ENCODE results near the gene PHF1.
"Not testable (repeated sequence)": the region's sequence is repeated elsewhere in the genome, so short reads cannot be mapped to it uniquely, and the experiment has no call there.

Gene PHF1

GRCh38 chr6:33410711-33411631, at the start of gene PHF1:
PHF1 (plus strand) TSS chr6:33411014; CDS start chr6:33412264, 1,250 bp downstream.
- no peak for DNase-seq (ENCODE audit: low spot score)

DNA sequence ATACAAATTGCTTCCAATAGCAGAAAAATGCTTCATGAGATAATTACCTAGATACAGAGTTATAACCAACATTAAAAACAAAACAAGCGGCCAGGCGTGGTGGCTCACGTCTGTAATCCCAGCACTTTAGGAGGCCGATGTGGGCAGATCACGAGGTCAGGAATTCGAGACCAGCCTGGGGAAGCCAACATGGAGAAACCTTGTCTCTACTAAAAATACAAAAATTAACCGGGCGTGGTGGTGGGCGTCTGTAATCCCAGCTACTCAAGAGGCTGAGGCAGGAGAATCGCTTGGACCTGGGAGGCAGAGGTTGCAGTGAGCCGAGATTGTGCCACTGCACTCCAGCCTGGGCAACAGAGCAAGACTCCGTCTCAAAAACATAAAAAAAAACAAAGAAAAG, 47.3 kb upstream of the PHF1 start:
- DNase-seq (ENCODE audit: low spot score): not testable (repeated sequence)

- DNase-seq (ENCODE audit: low spot score): not testable (repeated sequence)
These were observed 46.2 kb upstream of the PHF1 start for GRCh38 chr6:33364475-33365205.

- not testable (repeated sequence) for DNase-seq (ENCODE audit: low spot score)
These were observed 45.4 kb upstream of the PHF1 start for GRCh38 chr6:33365206-33365971.

- DNase-seq (ENCODE audit: low spot score): no peak
These were observed 43.7 kb upstream of the PHF1 start for GRCh38 chr6:33367009-33367714.

- not testable (repeated sequence) for DNase-seq (ENCODE audit: low spot score)
These were observed 43.1 kb upstream of the PHF1 start for GRCh38 chr6:33367715-33368025.

GRCh38 chr6:33371901-33372300, 38.9 kb upstream of the PHF1 start:
- DNase-seq (ENCODE audit: low spot score): not testable (repeated sequence)

DNA sequence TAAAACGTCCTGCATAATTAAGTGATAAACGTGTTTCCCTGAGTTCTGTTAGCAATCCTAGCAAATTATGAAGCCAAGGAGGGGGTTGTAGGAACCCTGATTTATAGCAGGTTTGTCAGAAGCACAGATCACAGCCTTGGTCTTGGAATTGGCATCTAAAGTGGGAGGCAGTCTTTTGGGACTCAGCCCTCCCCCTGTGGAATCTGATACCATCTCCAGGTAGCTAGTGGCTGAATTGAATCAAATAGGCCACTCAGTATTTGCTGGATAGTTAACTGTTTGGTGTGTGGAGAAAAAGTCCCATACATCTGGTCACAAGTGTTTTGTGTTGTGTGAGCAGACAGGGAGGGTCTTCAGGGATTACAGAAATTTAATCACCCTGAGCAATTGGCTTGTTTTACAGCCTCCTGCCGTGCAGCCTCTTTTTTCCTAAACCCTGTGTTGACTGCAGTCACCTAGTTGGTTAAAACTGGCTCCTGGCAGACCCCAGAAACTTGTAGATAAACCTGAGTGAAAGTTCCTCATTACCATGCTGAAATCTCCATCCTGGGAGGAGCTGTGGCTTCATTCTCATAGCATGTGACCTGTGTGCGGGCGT, 38.2 kb upstream of the PHF1 start:
- no peak for DNase-seq (ENCODE audit: low spot score)

GRCh38 chr6:33373960-33374910, 36.6 kb upstream of the PHF1 start:
- no peak for DNase-seq (ENCODE audit: low spot score)

DNA sequence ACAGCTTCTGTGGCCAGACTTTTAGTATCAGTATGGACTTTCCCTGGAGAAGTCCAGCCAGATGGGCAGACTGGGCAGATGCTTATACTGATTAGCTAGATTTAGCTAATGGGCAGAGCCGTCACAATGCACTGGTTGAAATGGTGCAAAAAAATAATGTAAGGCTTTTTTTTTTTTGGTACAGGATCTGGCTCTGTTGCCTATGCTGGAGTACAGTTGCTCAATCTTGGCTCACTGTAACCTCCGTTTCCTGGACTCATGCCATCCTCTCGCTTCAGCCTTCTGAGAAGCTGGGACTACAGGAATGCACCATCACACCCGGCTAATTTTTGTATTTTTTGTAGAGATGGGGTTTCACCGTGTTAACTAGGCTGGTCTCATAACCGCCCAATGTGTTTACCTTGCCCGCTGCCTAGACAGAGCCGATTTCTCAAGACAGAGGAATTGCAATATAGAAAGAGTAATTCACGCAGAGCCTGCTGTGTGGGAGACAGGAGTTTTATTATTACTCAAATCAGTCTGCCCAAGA, 35.6 kb upstream of the PHF1 start:
- peak; percentile 17 for DNase-seq (ENCODE audit: low spot score)

- no peak for DNase-seq (ENCODE audit: low spot score)
These were observed 33.6 kb upstream of the PHF1 start for GRCh38 chr6:33377171-33377570.

GRCh38 chr6:33379184-33379583, 31.6 kb upstream of the PHF1 start:
- DNase-seq (ENCODE audit: low spot score): not testable (repeated sequence)

DNA sequence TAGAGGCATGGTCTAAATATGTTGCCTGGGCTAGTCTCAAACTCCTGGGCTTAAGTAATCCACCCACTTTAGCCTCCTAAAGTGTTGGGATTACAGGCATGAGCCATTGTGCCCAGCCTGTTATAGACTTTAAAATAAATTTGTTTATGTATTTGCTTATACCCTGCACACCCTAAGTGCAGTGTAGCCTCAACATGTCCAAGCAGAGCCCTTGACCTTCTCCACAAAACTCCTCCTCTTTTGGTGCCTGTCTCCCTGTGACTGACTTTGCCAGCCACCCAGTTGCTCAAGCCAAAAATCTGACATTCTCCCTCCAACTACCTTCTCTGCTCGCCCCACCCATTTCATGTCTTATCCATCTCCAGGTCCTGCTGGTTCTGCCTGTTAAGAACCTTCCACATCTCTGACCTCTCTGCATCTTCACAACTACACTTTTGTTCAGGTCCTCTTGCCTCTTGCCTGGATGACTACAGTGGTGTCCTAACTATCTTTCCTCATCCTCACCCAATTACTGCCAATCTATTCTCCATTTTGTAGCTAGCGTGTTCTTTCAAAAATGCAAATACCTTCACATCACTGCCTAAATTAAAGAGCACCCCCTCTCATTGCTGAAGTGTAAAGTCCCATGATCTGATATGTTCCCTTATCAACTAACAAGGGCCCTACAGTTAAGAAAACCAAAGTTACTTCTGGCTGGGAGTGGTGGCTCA, 30.4 kb upstream of the PHF1 start:
- no peak for DNase-seq (ENCODE audit: low spot score)

DNA sequence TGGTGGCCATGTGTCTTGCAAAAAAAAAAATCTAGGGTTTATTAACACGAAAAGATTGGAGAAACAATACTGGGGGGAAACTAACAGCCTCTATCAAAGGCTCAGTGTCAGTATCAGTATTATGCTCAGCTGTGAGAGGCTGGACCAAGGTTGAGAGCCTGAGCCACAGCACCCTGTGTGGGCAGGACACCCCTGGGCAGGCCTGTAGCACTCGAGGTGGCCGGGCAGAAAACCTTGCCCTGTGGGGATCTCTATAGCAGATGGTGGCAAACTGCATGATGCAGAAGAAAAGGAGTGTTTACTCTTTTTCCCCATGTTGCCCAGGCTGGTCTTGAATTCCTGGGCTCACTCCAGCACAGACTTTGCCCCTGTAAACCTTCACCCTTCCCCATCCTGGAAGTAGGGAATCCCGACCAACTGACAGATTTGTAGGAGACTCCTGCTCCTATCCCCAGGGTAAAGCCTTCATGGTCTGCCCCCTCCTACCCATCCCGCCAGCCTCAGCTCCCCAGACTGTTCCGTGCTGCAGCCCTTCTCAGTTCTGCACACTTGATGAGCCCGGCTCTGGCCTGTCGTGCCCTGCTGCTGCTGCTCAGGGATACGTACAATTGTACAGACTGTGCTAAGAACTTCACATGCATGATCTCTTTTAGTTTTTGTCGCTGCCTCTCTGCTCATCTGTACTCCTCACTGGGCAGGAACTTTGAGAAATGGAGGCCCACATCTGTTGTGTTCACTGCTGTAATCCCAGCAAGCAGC, 27.2 kb upstream of the PHF1 start:
- DNase-seq (ENCODE audit: low spot score): no peak

DNA sequence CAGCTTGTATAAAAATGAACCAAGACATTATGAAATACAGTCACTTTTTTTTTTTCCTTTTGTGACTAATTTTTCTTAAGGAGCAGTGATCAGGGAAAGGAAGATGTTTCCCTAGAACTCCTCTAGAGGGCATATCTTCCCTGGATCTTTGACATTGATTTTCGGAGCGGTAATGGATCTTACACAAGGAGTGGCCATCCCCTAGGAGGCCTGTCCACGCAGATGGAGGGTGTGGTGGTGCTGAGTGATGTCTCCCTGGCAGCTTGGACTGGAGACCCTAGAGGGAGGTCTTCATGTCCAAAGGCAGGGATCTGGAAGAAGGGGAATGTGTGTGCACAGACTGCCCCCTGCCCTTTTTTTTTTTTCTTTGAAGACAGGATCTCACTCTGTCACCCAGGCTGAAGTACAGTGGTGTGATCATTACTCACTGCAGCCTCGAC, 26.2 kb upstream of the PHF1 start:
- DNase-seq (ENCODE audit: low spot score): no peak

DNA sequence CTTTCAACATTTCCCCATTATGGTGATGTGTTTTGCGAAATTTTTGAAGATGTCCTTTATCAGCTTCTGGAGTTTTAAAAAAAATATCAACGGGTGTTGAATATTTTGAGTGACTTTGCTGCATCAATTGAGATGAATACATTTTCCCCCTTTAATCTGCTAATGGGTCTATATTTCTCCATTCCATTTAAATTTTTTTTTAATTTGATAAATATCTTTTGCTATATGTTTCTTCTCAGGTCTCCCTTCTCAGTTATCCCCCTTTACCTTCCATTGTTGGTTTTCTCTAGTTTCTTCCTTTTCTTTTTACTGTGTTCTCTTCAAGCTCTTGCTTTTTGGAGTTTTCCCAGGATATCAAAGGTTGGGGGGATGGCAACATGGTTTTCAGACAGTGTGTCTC, 20.6 kb upstream of the PHF1 start:
- DNase-seq (ENCODE audit: low spot score): no peak

DNA sequence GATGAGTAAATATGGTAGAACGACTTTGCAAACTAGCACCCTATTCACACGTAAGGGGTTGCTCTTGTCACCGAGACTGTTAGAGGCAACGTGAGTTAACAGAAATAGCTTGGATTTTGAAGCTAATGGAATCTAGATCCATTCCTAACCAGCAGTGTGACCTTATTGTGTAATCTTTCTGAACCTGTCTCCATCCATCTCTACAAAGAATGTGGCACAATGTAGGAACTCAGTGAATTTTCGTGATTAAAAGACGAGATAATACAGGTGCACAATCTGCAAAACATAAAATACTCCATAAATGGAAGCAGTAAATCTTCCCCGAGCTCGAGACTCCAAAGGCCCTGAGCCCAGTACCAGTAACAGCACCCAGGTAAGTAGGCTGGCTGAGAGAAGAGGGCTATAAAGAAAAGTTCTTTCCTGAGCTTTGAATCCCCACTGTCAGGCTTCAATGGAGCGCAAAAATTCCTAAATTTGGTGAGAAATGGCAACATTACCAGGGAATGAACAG, 20.0 kb upstream of the PHF1 start:
- DNase-seq (ENCODE audit: low spot score): no peak

DNA sequence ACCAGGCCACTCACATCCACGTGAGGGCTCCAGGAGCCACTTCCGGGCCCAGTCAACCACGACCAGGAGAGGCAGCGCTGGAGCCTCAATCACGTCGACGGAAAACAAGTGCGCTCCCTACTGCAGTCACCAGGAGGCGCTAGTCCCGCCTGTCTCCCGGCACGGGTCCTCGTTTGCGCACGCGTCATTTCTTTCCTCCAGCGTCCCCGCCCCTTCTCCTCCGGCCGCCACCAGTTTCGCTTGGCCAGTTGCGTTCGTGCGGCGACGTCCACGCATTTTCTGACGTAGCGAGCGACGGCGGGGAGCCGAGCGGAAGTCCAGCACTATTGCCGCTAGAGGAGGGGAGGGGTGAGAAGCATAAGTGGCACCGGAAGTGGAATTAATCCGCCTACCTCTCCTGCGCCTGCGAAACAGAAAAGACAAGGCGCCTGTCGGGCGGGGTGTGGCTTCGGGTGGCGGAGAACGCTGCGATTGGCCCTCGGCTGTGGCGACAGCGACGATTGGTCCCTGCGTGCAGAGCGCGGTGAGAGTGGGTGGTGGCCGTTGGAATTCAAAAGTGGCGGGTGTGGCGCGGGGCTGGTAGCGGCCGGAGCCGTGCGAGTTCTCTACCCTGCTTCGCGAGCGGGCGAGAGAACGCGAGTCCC, 19.4 kb upstream of the PHF1 start, which contains the start of gene KIFC1:
KIFC1 (plus strand) TSS at position 546 of the 644 bp plus-strand sequence. CDS start 163 bp downstream, outside the sequence.
- DNase-seq (ENCODE audit: low spot score): peak; percentile 100

All from globus pallidus (tissue), 1 donor.